Activated CD8-positive, alpha-beta memory T cell treated with anti-CD3 and anti-CD28 coated beads, Interleukin-2, amount 50 U/mL, for 4 hours (primary cell): ENCODE results near the gene OR10K1.
A peak's percentile ranks its signal among the peaks of the same experiment; 100 is the strongest.
"Not testable (repeated sequence)": the region's sequence is repeated elsewhere in the genome, so short reads cannot be mapped to it uniquely, and the experiment has no call there.

ENCODE experiments used
- DNase-seq: peaks from one replicate; pipeline ENCODE4 v3.0.0-alpha.2; 2020

Gene OR10K1, protein sequence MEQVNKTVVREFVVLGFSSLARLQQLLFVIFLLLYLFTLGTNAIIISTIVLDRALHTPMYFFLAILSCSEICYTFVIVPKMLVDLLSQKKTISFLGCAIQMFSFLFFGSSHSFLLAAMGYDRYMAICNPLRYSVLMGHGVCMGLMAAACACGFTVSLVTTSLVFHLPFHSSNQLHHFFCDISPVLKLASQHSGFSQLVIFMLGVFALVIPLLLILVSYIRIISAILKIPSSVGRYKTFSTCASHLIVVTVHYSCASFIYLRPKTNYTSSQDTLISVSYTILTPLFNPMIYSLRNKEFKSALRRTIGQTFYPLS

DNA sequence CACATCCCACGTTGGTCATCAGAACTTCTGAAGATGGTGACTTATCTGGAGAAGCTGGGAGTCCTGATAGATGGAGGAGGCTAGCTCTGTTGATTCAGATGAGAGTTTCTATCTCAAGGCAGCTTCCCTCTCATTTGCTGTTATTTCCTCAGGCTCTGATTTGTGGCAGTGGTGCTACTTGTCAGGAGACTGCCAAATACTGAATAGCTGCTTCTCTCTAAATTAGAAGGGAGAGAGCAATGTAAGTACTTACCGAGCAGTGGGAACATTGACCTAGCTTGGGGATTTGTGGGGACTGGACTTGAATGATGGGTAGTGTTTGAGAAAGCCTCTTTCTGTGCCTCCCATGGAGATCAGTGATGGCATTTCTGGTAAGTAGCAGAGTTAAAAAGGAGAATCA lies at the start of gene OR10K1:
TSS of gene OR10K1 (plus strand) at position 301 of the 400 bp plus-strand sequence. CDS start 3,728 bp downstream, outside the sequence.
- DNase-seq: no peak

- no peak for DNase-seq
Observed at GRCh38 chr1:158414651-158415345, 46.8 kb upstream of the OR10K1 start.

GRCh38 chr1:158417586-158417985 lies 44.0 kb upstream of the OR10K1 start:
- no peak for DNase-seq

GRCh38 chr1:158422212-158422611 lies 39.4 kb upstream of the OR10K1 start:
- no peak for DNase-seq

DNA sequence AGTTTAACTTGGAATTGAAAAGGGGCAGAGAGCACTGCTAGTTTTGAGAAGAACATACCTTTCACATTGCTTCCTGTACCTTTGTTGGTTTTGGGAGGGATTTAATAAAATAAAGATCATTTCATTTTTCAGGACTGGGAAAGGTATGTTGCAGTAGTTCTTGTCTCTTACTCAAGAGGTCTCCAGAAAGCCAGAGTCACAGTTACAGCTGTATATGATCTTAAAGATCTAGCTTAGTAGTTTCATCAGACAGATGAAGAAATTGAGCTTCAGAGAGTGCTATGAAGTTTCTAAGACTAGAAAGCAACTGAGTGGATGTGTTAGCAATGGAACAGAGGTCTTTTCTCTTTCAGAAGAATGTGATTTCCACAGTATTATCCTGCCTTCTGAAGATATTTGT lies 36.6 kb upstream of the OR10K1 start:
- DNase-seq: no peak

GRCh38 chr1:158426137-158426536 lies 35.5 kb upstream of the OR10K1 start, which contains the start of gene OR10K2:
Gene OR10K2 (minus strand): TSS chr1:158426237. CDS start chr1:158420866, 5,371 bp downstream.
- DNase-seq: no peak

DNA sequence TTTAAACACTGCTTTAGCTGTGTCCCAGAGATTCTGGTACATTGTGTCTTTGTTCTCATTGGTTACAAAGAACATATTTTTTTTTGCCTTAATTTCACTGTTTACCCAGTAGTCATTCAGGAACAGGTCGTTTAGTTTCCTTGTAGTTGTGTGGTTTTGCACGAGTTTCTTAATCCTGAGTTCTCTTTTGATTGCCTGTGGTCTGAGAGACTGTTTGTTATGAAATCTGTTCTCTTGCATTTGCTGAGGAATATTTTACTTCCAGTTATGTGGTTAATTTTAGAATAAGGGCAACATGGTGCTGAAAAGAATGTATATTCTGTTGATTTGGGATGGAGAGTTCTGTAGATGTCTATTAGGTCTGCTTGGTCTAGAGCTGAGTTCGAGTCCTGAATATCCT lies 31.5 kb upstream of the OR10K1 start:
- DNase-seq: not testable (repeated sequence)

GRCh38 chr1:158434741-158435140 lies 26.9 kb upstream of the OR10K1 start:
- no peak for DNase-seq

DNA sequence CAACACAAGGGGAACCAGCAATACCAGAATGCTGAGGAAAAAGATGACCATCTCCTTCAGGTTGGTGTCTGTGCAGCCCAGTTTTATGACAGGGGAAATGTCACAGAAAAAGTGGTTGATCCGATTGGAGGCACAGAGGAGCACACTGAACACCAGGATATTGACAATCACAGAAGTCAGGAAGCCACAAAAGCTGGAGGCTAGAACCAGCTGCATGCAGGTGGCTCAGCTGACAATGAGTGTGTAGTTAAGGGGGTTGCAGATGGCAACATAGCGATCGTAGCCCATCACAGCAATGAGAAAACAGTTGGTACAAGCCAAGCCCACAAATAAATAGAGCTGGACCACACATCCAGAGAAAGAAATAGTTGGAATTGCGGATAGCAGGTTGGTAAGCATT lies 16.3 kb upstream of the OR10K1 start:
- DNase-seq: no peak

DNA sequence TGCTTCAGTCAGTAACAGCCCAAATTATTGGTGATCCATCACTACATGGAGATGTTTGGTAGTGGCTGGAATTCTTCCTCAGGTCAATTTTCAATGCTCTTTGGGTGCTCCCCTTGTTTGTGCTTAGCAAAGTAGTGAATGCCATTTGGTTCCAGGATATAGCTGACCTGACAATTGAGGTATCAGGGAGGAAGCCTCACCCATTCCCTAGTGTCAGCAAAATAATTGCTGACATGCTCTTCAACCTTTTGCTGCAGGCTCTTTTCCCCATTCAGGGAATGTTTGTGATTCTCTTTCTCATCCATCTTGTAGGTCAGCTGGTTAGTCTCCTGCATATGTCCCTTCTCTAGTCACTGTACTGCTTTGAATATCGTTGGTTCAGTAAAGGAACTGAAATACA lies 7.1 kb upstream of the OR10K1 start:
- no peak for DNase-seq

DNA sequence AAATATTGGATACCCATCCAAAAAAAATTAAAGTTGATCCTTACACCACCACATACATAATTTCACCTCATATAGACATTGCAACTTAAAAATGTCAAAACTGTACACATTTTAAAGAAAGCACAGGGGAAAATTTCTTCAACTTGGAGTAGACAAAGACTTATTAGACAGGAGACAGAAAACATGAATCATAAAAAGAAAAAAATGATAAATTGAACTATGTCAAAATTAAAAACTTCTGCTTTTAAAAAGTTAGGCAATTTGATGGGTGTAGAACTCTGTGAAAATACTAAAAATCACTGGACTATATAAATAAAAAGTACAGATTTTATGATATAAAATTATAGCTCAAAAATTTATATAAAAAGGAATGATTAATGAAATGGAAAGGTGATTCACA lies 4.4 kb upstream of the OR10K1 start:
- DNase-seq: no peak

GRCh38 chr1:158458263-158458662 lies 3.4 kb upstream of the OR10K1 start:
- DNase-seq: no peak

- DNase-seq: no peak
Observed at GRCh38 chr1:158471920-158472319, 10.3 kb downstream of the OR10K1 start, which contains the start of gene OR10R2. Gene OR10R2 (plus strand): TSS chr1:158472220. CDS start chr1:158472326, 106 bp downstream.

GRCh38 chr1:158485455-158485854 lies 23.8 kb downstream of the OR10K1 start:
- no peak for DNase-seq

- no peak for DNase-seq
Observed at GRCh38 chr1:158491316-158491715, 29.7 kb downstream of the OR10K1 start.

GRCh38 chr1:158493054-158493453 lies 31.4 kb downstream of the OR10K1 start:
- DNase-seq: no peak

DNA sequence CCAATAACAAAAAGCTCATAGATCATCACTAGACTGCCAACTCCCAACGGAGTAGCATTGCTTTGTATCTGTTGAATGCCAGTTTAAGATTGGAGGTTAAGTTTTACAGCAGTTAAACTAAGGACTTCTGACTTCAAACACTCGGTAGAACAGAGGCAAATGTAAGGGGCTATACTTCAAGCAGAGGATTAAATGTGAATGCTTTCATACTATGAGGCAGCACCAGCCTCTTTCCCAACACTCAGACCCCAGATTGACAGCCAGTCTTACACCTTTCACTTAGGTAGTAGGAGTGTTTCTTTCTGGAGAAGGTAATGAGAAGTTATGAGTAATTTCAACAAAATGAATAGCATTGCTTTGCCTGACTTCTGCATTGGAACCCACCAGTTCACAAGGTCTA lies 33.2 kb downstream of the OR10K1 start:
- no peak for DNase-seq

DNA sequence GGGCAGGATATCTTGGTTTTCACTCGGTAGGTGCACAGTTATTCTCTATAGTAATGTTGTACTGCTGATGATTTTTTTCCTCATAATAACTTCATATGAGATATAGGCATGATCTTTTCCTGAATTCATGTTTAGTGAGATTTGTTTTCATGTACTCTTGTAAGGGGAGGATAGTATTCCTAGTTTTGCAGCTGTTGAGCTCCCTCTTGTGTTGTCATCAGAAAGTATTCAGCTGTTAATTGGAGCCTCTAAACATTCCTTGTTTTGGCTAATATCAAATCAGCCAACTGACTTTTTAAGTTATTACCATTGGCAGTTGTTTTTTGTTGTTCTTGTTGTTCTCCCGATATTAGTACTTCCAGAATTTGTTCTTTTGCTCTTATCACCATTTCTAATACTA lies 34.7 kb downstream of the OR10K1 start:
- no peak for DNase-seq

GRCh38 chr1:158506369-158506987 lies 44.8 kb downstream of the OR10K1 start:
- DNase-seq: peak; percentile 21

GRCh38 chr1:158507511-158507910 lies 45.9 kb downstream of the OR10K1 start:
- no peak for DNase-seq

DNA sequence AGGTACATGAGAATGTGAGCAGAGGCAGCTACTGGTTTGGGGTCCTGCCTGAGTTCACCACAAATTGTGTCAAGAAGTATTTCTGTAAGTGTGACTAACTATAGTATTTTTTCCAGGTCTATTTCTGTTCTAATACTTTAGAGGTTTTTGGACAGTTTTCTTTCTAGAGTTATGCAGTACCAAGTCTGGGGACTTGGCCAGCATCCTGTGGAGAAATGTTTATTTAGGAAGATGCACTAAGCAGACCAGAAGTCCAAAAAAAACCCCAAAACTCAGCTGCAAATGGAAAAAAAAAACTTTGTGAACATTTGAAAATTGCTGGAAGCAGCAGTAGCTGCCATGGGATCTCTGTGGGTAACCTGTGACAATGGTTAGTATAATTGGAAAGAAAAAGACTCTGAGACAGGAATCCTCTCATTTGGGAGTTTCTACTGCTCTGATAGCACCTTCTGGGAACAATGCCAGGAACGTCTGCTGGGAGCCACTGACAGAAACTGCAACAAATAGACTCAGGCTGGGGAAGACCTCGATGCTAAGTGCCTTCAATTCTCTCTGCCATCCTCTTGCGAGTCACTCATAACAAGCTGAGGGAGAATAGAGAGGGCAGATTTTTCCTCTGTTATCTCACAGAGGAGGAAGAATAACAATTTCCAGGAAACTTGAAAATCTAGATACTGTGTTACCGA lies 48.0 kb downstream of the OR10K1 start:
- no peak for DNase-seq

- DNase-seq: no peak
Observed at GRCh38 chr1:158516966-158517365, 55.3 kb downstream of the OR10K1 start.
